Measurements from ENCODE around the gene TBC1D1. TPM values are rescaled to one million over a fixed set of nuclear protein-coding genes. Genes with fewer than 3 reads are reported as not detected.

The TBC1D1 gene
- total RNA-seq, 1 donor from 2014 or later: 129 TPM

DNA sequence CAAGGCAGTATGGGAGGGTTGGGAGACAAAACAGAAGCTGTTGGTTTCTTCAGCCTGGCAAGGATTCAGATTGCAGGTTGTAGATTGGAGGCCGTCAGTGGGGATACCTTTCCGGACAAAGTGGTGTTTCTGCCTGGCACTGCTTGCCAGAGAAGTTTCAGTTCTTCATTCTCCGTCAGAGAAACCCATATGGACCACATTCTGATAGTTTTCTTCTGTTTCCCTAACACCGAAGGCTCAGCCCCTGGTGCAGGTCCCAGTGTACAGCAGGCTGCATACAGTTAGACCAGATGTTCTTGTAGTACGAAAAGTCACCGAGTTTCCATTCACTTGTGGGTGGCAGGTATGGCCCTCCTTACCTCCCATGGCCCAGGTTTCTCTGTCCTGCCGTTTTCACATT is 176.6 kb downstream of the TBC1D1 start:
- DNase-seq: no peak
- TF ChIP-seq, protein P1, sequence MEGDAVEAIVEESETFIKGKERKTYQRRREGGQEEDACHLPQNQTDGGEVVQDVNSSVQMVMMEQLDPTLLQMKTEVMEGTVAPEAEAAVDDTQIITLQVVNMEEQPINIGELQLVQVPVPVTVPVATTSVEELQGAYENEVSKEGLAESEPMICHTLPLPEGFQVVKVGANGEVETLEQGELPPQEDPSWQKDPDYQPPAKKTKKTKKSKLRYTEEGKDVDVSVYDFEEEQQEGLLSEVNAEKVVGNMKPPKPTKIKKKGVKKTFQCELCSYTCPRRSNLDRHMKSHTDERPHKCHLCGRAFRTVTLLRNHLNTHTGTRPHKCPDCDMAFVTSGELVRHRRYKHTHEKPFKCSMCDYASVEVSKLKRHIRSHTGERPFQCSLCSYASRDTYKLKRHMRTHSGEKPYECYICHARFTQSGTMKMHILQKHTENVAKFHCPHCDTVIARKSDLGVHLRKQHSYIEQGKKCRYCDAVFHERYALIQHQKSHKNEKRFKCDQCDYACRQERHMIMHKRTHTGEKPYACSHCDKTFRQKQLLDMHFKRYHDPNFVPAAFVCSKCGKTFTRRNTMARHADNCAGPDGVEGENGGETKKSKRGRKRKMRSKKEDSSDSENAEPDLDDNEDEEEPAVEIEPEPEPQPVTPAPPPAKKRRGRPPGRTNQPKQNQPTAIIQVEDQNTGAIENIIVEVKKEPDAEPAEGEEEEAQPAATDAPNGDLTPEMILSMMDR (IDR thresholded peaks at IDR 0.05; ENCODE audit: borderline replicate concordance): no peak
- Histone ChIP-seq H3K27me3 (ENCODE audit: low read depth) (no peaks in the 10 kb centered on the region), H3K36me3 (peaks cover 9% of the 10 kb centered on the region), H3K9me3 (replicated peaks) (no peaks in the 10 kb centered on the region), H3K27ac (replicated peaks) (peak overlapping the region; percentile 77), H3K4me3 (no peak overlapping the region), H3K4me1 (peaks cover 65% of the 10 kb centered on the region)
- intact Hi-C loops (cut with micrococcal nuclease): loop anchor here (10.0 kb wide), 1 partner anchor 107 kb away; no protein-coding TSS in a partner anchor

- peak overlapping the region; percentile 77 for H3K27ac ChIP-seq (replicated peaks)
- H3K4me1 ChIP-seq: peaks cover 62% of the 10 kb centered on the region
- DNase-seq: no peak
Measured at GRCh38 chr4:38068107-38068506, 177.2 kb downstream of the TBC1D1 start.

GRCh38 chr4:38069271-38069760 is 178.4 kb downstream of the TBC1D1 start:
- TF ChIP-seq, protein P1 (IDR thresholded peaks at IDR 0.05; ENCODE audit: borderline replicate concordance): peak; percentile 51
- no peak for DNase-seq
- no peaks in the 10 kb centered on the region for H3K9me3 ChIP-seq (replicated peaks)
- peaks cover 66% of the 10 kb centered on the region for H3K4me1 ChIP-seq
- H3K36me3 ChIP-seq: peaks cover 19% of the 10 kb centered on the region
- H3K27ac ChIP-seq (replicated peaks): peak overlapping the region; percentile 77
- no peak overlapping the region for H3K4me3 ChIP-seq
- intact Hi-C loops (cut with micrococcal nuclease): loop anchor here (10.0 kb wide), 1 partner anchor 105 kb away; no protein-coding TSS in a partner anchor
- H3K27me3 ChIP-seq (ENCODE audit: low read depth): no peaks in the 10 kb centered on the region

More at GRCh38 chr4:38068107-38068506, 177.2 kb downstream of the TBC1D1 start:
- H3K4me3 ChIP-seq: no peak overlapping the region
- intact Hi-C loops (cut with micrococcal nuclease): loop anchor here (10.0 kb wide), 1 partner anchor 107 kb away; no protein-coding TSS in a partner anchor
- TF ChIP-seq, protein P1 (IDR thresholded peaks at IDR 0.05; ENCODE audit: borderline replicate concordance): no peak
- H3K27me3 ChIP-seq (ENCODE audit: low read depth): no peaks in the 10 kb centered on the region
- peaks cover 9% of the 10 kb centered on the region for H3K36me3 ChIP-seq
- H3K9me3 ChIP-seq (replicated peaks): no peaks in the 10 kb centered on the region

- H3K4me1 ChIP-seq: peaks cover 92% of the 10 kb centered on the region
- no peak overlapping the region for H3K4me3 ChIP-seq
- no peak for DNase-seq
- H3K9me3 ChIP-seq (replicated peaks): no peaks in the 10 kb centered on the region
- H3K27ac ChIP-seq (replicated peaks): peak overlapping the region; percentile 77
- H3K36me3 ChIP-seq: peaks cover 19% of the 10 kb centered on the region
- intact Hi-C loops (cut with micrococcal nuclease): loop anchor here (10.0 kb wide), 2 partner anchors 83 to 603 kb away; no protein-coding TSS in a partner anchor
- TF ChIP-seq, protein P1 (IDR thresholded peaks at IDR 0.05; ENCODE audit: borderline replicate concordance): peak; percentile 25
- H3K27me3 ChIP-seq (ENCODE audit: low read depth): no peaks in the 10 kb centered on the region
Measured at GRCh38 chr4:38071801-38072431, 181.0 kb downstream of the TBC1D1 start.

- Histone ChIP-seq H3K9me3 (replicated peaks) (no peaks in the 10 kb centered on the region), H3K27me3 (ENCODE audit: low read depth) (no peaks in the 10 kb centered on the region), H3K27ac (replicated peaks) (peak overlapping the region; percentile 77), H3K4me1 (peaks cover 97% of the 10 kb centered on the region), H3K36me3 (peaks cover 20% of the 10 kb centered on the region), H3K4me3 (no peak overlapping the region)
- DNase-seq: no peak
- TF ChIP-seq, protein P1 (IDR thresholded peaks at IDR 0.05; ENCODE audit: borderline replicate concordance): no peak
- intact Hi-C loops (cut with micrococcal nuclease): loop anchor here (10.0 kb wide), 2 partner anchors 82 to 602 kb away; no protein-coding TSS in a partner anchor
Measured at GRCh38 chr4:38072578-38072977, 181.7 kb downstream of the TBC1D1 start.
